HG02981 (cell line): ENCODE results near the gene TBCD.

Experiments used
- ATAC-seq: cut with Tn5 transposase; IDR thresholded peaks from one replicate; pipeline ENCODE4 v1.9.1; 2021; ENCODE audit warnings: mild to moderate bottlenecking, moderate library complexity; ENCODE audit not compliant: unreplicated experiment

Gene TBCD

DNA sequence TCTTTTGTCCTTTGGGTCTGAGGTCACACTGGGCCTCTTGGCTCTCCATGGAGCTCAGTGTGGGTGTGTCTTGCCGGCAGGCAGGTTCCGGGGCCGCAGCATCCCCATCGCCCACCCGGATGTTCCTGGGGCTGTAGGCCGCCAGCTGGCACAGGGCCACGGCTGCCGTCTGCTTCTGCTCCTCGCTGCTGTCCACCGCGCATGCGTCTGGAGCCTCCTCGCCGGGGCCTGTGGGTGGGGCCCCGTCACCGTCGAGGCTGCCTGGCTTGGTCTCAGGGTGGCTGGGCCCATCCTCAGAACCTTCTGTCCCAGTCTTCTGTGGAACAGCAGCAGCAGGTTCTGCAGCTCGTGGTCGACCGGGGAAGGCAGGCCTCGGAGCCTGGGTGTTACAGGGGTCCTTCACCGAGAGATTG lies 78.4 kb downstream of the TBCD start:
- ATAC-seq = no peak

DNA sequence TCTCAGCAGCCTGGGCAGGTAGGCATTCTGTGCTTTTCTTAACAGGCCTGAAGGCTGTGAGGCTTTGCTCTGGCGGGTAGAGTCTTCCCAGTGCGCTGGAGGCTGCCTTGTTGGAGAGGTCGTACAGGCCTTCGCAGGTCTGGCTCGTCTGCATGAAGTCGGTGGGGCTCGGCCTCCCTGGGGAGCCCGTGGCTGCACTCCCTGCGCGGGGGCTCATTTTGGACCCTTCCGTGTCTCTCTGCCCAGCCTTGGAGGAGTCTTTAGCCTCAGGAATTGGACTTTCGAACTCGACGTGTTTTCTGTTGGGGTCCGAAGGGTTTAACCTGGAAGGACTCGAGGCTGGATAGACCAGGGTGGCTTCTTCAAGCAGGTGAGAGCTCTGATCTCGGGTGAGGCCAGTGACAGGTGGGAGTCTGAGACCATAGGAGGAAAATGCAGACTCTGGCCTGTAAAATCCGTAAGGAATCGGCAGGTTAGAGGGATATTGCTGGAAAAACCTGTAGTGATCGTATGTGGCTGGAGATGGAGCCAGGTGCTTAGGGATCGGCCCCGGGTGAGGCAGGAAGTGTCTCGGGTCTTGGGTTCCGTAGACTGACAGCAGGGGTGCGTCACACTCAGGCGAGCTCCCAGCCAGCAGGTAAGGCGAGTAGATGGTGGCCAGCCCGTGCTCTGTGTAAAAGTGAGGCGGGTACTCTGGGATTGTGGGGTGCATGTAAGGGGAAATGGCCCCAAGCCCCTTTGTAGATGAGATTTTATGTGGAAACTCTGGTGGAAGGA lies 79.4 kb downstream of the TBCD start:
- no peak for ATAC-seq

DNA sequence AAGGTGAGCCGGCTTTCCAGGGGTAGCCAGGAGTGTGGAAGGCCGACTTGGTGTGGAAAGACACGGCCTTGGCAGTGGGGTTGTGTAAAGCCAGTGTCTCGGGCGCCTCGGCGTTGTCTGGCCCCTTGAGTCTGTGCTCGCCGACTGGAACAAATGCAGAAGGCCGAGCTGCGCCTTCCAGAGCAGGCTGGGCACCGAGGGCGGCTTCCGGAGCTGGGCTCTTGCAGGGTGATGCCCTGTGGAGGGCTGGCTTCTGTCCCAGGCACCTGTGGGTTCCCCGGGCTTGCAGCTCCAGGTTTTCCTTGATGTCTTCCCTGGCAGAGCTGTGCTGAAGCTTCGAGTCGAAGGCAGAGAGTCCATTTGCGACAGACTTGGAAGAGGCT lies 79.9 kb downstream of the TBCD start:
- no peak for ATAC-seq

DNA sequence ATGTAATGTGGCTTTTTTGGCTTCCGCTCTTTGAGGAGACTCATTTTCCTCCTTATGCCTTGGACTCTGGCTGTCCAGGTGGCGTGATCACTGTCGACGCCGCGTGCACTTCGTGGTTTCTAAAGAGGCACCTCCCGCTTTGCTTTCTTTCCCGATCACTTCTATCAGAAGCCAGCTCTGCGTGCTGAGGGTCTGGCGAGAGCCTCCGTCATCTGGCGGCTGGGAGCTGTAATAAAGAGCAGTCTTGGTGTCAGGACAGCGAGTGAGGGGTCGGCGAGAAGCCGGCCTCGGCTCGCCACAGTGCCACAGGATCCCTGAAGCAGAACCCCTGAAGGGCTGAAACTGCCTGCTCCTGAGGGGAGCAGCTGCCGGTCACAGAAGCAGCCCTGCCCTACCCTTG lies 80.5 kb downstream of the TBCD start:
- ATAC-seq = no peak

DNA sequence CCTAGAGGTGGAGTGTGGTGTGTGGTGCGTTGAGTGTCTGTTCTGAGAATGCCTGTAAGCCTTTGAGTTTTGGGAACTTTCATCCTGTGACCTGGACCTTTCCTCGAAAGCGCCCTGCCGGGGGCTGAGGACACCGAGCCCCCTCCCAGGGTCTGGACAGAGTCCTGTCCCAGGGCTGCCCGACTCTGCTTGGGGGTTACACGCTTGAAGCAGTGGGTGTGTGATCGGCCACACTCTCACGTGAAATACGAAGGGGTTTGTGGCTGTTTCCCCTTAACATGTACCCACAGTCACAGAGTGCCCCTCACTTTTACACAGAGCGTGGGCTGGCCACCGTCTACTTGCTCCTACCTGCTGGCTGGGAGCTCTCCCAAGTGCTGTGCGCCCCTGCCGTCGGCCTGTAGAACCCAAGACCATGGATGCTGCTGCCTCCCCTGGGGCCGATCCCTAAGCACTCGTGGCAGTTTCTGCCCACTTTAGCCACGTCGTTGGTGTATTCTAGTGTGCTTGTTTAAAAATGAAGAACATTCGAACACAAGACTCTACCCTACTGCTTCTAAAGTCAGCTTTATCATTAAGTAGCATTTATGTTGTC lies 81.1 kb downstream of the TBCD start:
- no peak for ATAC-seq

DNA sequence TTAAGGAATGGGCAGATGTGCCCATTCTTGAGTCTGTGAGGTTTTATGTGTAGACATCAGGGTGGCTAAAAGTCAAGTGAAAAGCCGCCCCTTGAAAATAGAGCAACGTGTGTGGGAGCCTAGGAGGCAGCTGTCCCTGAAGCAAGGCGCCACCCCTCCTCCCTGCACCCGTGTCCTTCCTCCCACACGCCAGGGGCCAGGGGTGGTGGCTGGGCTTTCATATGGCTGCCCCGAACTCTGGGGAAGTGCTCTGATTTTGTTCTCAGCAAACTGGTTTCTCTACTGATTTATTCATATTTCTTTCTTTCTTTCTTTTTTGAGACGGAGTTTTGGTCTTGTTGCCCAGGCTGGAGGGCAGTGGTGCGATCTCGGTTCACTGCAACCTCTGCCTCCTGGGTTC lies 83.3 kb downstream of the TBCD start:
- no peak for ATAC-seq

DNA sequence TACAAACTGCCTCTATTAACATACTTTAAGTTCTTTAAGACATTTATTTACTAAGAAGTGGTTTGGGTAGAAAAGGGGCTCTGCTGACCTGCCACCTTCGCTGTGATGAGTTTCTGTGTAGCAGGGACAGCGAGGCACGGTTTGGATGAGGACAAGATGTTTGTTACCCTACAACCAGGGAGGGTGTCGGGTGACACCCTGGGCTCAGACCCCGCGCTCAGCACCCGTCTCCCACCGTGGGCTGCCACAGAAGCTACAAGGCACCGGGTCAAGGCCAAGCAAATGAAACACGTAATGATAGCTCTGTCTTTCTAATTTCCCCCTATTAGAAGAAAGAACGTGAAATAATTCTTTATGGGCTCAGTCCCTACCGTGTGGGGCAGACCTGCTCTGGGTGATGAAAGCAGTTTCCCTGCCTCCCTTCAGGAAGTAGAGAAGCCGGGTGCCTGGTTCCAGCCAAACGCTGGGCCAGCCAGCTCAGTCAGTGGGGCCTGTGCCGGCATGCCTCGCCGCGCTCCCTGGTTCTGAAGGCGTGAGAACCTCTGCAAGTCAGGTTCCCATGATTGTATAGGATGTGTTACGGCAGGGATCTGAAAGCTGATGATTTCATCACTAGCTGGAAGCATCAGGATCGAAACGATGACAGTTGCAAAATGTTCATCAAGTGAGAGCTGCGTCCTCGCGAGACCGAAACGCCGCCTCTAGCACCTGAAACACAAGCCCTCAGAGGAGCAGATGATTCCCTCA lies 84.1 kb downstream of the TBCD start:
- no peak for ATAC-seq

DNA sequence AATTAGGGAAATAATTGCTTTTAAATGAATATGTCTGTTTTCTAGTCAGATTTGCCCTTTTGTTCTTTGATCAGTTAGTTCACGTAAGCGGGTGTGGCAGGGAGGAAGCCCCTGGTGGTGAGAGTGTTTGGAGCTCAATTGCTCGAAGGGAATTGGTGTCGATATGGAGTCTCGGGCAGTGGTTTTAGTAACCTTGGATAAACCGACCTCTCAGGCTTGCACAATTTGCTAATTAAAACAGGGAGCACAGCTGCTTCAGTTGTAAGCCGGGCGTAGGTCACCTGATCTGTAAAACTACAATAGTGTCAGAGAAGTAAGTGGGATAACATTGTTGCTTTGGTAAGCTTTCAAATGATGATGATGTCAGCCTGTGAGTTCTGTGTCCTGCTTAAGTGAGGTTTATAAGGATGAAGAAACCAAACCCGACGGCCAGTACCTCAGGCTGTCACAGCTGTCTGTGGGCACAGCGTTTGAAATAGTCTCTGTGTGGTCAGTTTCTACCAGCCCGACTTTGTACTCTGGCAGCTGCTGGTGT lies 85.0 kb downstream of the TBCD start:
- no peak for ATAC-seq

DNA sequence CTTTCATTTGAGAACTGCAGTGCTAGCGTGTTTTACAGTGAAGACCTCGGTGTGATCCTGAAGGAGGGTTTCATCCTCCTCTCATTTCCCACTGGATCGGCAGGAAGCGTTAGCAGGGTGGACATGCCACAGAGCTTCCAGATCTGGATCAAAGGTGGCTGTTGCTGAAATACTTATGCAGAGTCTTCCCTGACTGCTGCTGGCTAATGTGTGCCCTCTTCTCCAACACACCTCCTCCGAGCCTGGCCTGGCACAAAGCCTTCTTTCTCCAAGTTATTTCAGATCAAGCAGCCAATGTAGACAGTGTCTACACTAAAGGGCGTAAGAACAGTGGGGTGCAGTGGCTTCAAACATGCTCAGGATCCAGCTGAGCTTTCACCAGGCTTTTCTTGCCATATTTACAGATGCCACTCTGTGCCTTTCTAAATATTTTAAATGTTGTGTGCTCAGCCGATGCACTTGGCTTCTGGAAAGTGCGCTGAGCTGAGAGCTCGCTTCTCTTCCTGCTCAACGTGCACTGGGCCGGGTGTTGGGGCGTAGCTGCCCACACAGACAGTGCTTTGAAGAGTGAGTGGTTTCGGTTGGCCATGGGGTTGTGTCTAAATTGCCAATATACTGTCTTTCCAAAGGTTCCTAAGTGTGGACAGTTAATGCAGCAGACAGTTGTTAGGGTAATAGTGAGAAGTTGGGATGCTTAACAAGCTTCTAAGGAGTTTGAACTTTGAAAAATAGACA lies 85.9 kb downstream of the TBCD start:
- no peak for ATAC-seq

DNA sequence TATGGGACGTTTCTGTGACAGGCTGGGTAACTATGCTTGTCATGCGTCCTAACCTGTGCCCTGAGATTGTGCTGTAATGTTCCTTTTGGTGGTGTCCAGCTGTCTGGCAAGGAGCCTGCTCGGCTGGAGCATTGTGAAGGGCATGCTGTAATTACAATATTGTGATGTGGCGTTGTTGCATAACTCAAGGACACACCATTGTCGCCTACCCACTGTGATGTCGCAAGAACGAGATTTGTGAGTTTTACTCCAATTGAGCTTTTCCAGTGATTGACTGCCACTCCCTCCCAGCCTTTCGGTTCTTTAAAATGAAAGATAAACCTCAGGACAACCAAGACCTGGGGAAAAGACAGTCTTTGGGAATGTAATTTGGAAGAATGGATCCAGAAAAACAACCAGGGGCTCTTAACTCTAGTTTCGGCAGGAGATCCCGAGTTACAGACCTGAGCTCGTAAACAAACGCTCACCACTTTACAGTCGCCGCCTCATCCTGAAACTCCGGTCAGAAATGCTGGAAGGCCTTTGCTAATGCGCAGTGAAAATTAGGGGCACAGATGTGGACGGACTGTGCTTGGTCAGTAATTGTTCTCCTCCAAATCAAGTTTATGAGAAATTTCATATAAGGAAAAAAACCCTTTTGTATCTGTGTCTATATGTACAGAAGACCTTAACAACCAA lies 86.7 kb downstream of the TBCD start:
- ATAC-seq = no peak

DNA sequence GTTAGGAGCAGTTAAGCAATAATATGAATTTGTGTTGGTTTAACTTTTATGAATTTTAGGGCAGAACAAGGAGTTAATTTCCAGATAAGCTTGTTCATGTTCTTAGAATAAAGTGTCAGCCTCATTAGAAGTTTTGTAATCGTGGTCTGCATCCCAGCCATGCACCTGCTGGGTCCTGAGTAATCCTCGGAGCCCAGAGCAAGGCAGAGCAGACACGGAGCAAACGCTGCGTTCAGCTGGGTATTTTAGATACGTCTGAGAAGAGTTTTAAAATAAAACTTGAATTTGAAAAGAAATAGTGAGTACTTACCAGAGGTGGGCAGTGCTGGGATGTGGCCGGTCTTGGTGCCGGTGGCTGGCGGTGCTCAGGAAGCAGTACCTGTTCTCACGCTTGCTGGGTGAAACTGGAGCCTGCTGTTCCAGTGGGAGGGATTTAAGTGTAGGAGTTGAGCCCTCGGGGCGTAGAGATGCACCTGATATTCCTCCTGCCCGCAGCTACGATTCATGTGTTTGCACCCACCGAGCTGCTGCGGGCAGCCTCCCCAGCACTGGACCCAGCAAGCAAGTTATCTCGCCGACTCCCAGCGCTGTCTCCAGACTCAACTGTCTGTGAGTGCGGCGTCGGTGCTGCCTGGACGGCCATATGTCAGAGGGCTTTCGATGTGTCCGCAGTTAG lies 87.9 kb downstream of the TBCD start, which contains the start of gene ZNF750:
ZNF750 (minus strand) TSS at position 406 of the 676 bp plus-strand sequence. CDS start 7,568 bp downstream, outside the sequence.
- ATAC-seq = no peak

DNA sequence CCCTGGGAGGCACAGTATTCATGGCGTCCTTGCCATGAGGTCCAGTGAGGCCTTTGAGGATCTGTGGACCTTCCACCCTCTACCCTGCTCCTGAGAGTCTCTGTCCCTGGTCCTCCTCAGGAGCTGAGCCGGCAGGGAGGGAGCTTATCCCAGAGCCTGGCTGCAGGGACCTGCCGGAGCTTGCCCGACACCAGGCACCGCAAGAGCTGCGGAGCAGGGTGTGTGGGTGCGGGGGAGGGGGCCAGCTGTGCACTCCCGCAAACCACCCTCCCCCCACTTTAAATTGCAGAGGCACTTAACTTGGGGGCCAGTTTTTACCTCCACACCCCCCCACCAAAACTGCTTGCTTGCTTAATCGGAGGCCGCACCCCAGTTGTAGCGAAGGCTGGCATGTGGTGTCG lies 88.6 kb downstream of the TBCD start:
- no peak for ATAC-seq

DNA sequence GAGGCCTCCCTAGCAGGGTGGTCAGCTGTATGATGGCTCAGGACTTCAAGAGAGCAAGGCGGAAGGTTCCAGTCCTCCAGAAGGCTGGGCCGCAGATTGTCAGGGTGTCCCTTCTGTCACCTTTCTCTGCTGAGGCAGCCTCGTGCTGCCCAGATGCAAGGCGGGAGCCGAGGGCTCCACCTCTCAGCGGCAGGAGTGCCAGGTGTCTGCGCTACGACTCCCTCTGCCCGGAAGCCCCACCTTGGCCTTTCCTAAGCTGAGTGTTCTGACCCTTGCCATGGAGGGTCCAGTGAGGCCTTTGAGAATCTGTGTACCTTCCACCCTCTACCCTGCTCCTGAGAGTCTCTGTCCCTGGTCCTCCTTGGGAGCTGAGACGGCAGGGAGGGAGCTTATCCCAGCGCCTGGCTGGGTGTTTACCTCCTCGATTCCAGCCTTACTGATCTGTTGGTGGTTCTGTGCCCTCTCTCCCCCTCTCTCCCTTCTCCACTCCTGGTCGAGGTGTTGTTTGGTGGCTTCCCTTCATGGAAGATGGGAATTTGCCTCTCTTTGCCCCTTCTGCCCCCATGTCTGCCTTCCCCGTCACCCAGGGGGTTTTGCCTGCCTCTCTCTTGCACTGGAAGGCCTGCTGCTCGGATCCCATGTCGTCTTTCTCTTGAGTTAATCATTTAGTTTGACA lies 90.2 kb downstream of the TBCD start:
- no peak for ATAC-seq

DNA sequence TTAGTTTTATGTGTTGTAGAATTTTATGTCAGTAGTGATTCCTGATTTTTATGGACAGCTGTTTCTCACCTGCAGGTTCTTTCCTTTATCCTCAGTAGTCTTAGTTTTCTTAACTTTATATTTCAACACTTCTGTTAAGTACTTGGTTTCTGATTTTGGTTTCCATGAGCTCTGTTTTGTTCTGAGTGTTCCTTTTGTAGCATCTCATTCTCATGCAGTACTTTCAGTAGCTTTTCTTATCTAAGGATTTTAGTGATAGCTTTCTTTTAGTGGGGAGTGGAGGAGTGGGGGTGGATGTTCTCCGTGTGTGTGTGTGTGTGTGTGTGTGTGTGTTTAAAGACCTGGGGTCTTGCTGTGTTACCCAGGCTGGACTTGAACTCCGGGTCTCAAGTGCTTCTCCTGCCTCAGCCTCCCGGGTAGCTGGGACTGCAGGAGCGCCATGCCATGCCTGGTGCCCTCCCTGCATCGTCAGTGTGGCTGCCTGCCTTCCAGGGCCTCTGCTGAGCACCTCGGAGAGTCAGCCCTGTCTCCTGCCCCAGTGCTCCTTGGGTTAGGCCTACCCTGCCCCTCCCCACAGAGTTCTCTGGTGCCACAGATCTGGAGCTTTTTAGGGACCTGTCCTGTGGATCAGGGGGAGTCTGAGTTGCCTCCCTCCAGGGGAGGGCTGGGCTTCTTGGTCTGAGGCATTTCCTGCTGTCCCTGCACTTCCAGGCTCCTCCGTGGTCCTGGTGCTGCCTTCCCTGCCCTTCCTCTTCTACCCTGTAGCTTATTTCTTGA lies 92.2 kb downstream of the TBCD start:
- no peak for ATAC-seq

DNA sequence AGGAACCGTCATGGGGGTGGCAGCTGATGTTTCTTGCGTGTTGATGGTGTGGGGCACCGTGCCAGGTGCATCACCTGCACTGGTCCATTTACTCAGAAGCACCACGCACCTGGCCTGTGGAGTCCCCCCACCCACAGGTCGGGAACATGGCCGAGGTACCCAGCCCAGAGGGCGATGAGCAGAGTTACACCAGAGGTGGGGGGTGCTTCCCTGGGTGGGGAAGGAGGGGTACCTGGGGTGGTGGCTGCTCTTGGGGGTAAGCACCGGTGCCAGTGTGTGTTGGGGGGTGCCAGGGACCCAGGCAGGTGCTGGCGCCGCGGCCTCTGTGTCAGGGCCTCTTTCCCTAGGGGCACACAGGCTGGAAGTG lies 92.9 kb downstream of the TBCD start:
- no peak for ATAC-seq

DNA sequence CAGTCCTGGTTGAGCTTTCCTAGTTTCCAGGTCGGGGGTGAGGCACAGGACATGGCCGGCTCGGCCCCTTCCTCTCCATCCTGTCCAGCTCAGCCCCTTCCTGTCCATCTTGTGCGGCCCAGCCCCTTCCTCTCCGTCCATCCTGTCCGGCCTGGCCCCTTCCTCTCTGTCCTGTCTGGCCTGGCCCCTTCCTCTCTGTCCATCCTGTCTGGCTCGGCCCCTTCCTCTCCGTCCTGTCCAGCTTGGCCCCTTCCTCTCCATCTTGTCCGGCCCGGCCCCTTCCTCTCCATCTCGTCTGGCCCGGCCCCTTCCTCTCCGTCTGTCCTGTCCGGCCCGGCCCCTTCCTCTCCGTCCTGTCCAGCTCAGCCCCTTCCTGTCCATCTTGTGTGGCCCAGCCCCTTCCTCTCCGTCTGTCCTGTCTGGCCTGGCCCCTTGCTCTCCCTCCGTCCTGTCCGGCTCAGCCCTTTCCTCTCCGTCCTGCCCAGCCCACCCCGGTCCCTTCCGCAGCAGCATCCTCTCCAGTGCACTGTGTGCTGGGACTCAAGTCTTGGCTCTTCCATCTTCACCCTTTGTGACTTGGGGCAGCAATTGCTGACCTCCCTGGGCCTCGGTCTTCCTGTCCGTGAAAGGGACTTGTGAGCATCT lies 93.4 kb downstream of the TBCD start:
- ATAC-seq = no peak

DNA sequence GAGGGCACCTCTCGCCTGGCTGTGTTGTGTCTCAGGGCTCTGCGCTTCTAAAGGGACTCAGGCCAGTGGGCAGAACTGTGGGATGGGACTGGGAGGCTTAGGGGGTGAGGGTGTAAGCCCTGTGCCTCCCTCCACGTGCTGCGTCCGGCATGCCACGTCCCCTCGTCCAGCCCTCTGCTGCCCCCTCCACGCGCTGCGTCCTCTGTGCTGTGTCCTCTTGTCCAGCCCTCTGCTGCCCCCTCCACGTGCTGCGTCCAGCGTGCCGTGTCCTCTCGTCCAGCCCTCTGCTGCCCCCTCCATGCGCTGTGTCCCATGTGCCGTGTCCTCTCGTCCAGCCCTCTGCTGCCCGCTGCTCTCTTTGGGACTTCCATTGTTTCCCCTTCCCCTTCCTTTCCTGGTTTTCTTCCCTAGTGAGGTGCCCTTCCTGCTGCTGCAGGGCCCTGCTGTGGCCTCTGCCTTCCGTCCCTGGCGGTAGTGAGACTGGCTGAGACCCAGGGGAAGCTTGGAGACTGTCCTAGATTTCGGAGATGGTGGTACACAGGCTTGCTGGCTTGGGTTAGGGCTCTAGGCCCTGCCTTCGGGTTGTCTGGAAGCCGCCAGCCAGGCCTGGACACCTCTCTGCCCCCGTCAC lies 94.3 kb downstream of the TBCD start:
- ATAC-seq = no peak
